GM23338 (cell line): ENCODE data around the gene KCTD3. TPM values are rescaled to one million over a fixed set of nuclear protein-coding genes. Genes with fewer than 3 reads are reported as not detected.

Experiments
- ATAC-seq: fragments of 200-7000 bp; cut with Tn5 transposase; 3 replicates; pipeline ENCODE4 v1.9.1; 2020
- DNase-seq: peaks from one replicate; pipeline ENCODE4 v3.0.0-alpha.2; 2015; ENCODE audit warnings: low spot score
- H2AFZ ChIP-seq: fragments of 200-600 bp; sonication (generic); 2 replicates; pipeline ENCODE4 v1.8.0; 2016; ENCODE audit warnings: antibody characterized with exemption, mild to moderate bottlenecking, moderate library complexity
- H3F3A ChIP-seq: fragments of 200-600 bp; sonication (generic); replicated peaks from 2 replicates; pipeline ENCODE4 v1.8.0; 2017; ENCODE audit warnings: antibody characterized with exemption, mixed run types, low read depth
- H3K27ac ChIP-seq: fragments of 200-600 bp; sonication (generic); 2 replicates; pipeline ENCODE4 v1.6.1; 2016; ENCODE audit warnings: low read depth
- H3K27me3 ChIP-seq: fragments of 200-600 bp; sonication (generic); 2 replicates; pipeline ENCODE4 v1.8.0; 2016; ENCODE audit warnings: mild to moderate bottlenecking, mixed run types, moderate library complexity; ENCODE audit not compliant: insufficient read depth
- H3K36me3 ChIP-seq: fragments of 200-600 bp; sonication (generic); 2 replicates; pipeline ENCODE4 v1.8.0; 2016; ENCODE audit warnings: mild to moderate bottlenecking; ENCODE audit not compliant: insufficient read depth
- H3K4me1 ChIP-seq: fragments of 200-600 bp; sonication (generic); 2 replicates; pipeline ENCODE4 v1.8.0; 2016; ENCODE audit warnings: mild to moderate bottlenecking, moderate library complexity; ENCODE audit not compliant: insufficient read depth
- H3K4me2 ChIP-seq: fragments of 200-600 bp; sonication (generic); 2 replicates; pipeline ENCODE4 v1.7.1; 2017; ENCODE audit warnings: mixed run types
- H3K4me3 ChIP-seq: fragments of 200-600 bp; sonication (generic); 2 replicates; pipeline ENCODE4 v1.6.1; 2016; ENCODE audit warnings: mixed run types
- H3K79me2 ChIP-seq: fragments of 200-600 bp; sonication (generic); replicated peaks from 2 replicates; pipeline ENCODE4 v1.8.0; 2017; ENCODE audit warnings: mild to moderate bottlenecking; ENCODE audit not compliant: insufficient read depth
- H3K9me2 ChIP-seq: fragments of 200-600 bp; sonication (generic); 2 replicates; pipeline ENCODE4 v1.8.0; 2017; ENCODE audit not compliant: insufficient read depth
- H4K20me1 ChIP-seq: fragments of 200-600 bp; sonication (generic); replicated peaks from 2 replicates; pipeline ENCODE4 v1.8.0; 2017; ENCODE audit warnings: mild to moderate bottlenecking; ENCODE audit not compliant: insufficient read depth
- H3K27ac Mint-ChIP-seq: 2 replicates; pipeline ENCODE4 v1.8.0; 2020; ENCODE audit warnings: inconsistent platforms, mild to moderate bottlenecking, moderate library complexity, mixed read lengths
- H3K27me3 Mint-ChIP-seq: 3 replicates; pipeline ENCODE4 v1.8.0; 2022; ENCODE audit warnings: low read depth, mild to moderate bottlenecking, moderate library complexity, mixed read lengths, inconsistent platforms; ENCODE audit not compliant: insufficient read depth, poor library complexity
- H3K36me3 Mint-ChIP-seq: 3 replicates; pipeline ENCODE4 v1.8.0; 2021; ENCODE audit warnings: low read depth, mild to moderate bottlenecking, inconsistent platforms, moderate library complexity, mixed read lengths
- H3K4me1 Mint-ChIP-seq: 3 replicates; pipeline ENCODE4 v1.8.0; 2020; ENCODE audit warnings: mild to moderate bottlenecking, inconsistent platforms, mixed read lengths
- H3K4me3 Mint-ChIP-seq: 3 replicates; pipeline ENCODE4 v1.8.0; 2021; ENCODE audit warnings: moderate library complexity, mild to moderate bottlenecking, inconsistent platforms, mixed read lengths
- H3K9me3 Mint-ChIP-seq: 3 replicates; pipeline ENCODE4 v1.8.0; 2020; ENCODE audit warnings: moderate library complexity, mild to moderate bottlenecking, inconsistent platforms, mixed read lengths
- CREB1 ChIP-seq: fragments of 250-450 bp; sonication (Bioruptor Pico); IDR thresholded peaks from 2 replicates; pipeline ENCODE4 v1.5.0; 2020; ENCODE audit warnings: low read depth, mild to moderate bottlenecking, moderate library complexity
- EZH2 ChIP-seq: fragments of 200-600 bp; sonication (generic); IDR thresholded peaks from one replicate; pipeline ENCODE4 v1.8.0; 2017; ENCODE audit warnings: antibody characterized with exemption, mild to moderate bottlenecking, low read depth; ENCODE audit not compliant: unreplicated experiment
- EZH2phosphoT487 ChIP-seq: fragments of 200-600 bp; sonication (generic); IDR thresholded peaks from one replicate; pipeline ENCODE4 v1.8.1; 2018; ENCODE audit warnings: antibody characterized with exemption; ENCODE audit not compliant: unreplicated experiment
- JUNB ChIP-seq: IDR thresholded peaks from one replicate; pipeline ENCODE4 v1.6.1; 2016; ENCODE audit warnings: antibody characterized with exemption; ENCODE audit not compliant: unreplicated experiment
- NANOG ChIP-seq: IDR thresholded peaks from 2 replicates; pipeline ENCODE4 v1.6.1; 2016; ENCODE audit warnings: antibody characterized with exemption, borderline replicate concordance
- POLR2AphosphoS5 ChIP-seq: IDR thresholded peaks from 2 replicates; pipeline ENCODE4 v1.6.1; 2016; ENCODE audit warnings: antibody characterized with exemption, low read depth
- STAT1 ChIP-seq: IDR thresholded peaks from one replicate; pipeline ENCODE4 v1.6.1; 2016; ENCODE audit warnings: antibody characterized with exemption; ENCODE audit not compliant: unreplicated experiment
- ZNF114 ChIP-seq: fragments of 250-450 bp; sonication (Bioruptor Pico); IDR thresholded peaks from 2 replicates; pipeline ENCODE4 v1.5.0; 2020; ENCODE audit warnings: mild to moderate bottlenecking, moderate library complexity
- ZNF331 ChIP-seq: fragments of 250-450 bp; sonication (Bioruptor Pico); IDR thresholded peaks from 2 replicates; pipeline ENCODE4 v1.5.0; 2020; ENCODE audit warnings: low read depth, mild to moderate bottlenecking, moderate library complexity
- ZNF462 ChIP-seq: fragments of 250-450 bp; sonication (Bioruptor Pico); IDR thresholded peaks from 2 replicates; pipeline ENCODE4 v1.5.0; 2020; ENCODE audit warnings: mild to moderate bottlenecking, moderate library complexity
- polyA plus RNA-seq: library from polyadenylated mRNA; unstranded; fragments of >200 nt; fragmentation: Nextera tagmentation; extraction: Ambion mirVana; gene quantifications from 2 replicates; pipeline ENCODE4 v1.2.1, GENCODE V29; 2016
- total RNA-seq: library from RNA; depleted of rRNA; stranded (reverse); fragments of >200 nt; shearing (Covaris generic); gene quantifications from 2 replicates; pipeline ENCODE4 v1.2.3, GENCODE V29; 2014
- TF ChIP-seq, protein P1 (sequence below), 2 experiments: fragments of 200-600 bp in 1 of 2; sonication (generic) in 1 of 2; conservative IDR thresholded peaks; 2 replicates each; pipeline versions ENCODE4 v1.5.1 to v1.6.1; 2016 to 2017; ENCODE audit warnings: antibody characterized with exemption in 2 of 2, low read depth in 2 of 2, mild to moderate bottlenecking in 2 of 2, moderate library complexity in 1 of 2
- TF ChIP-seq, protein P2 (sequence below): IDR thresholded peaks from 2 replicates; pipeline ENCODE4 v1.6.1; 2016; ENCODE audit warnings: antibody characterized with exemption
- TF ChIP-seq, protein P3 (sequence below): IDR thresholded peaks from one replicate; pipeline ENCODE4 v1.6.1; 2018; ENCODE audit warnings: antibody characterized with exemption; ENCODE audit not compliant: unreplicated experiment

KCTD3 gene
- total and polyA plus RNA-seq, 2 experiments from 2014 or later, result 29.4 to 60.3 TPM

DNA sequence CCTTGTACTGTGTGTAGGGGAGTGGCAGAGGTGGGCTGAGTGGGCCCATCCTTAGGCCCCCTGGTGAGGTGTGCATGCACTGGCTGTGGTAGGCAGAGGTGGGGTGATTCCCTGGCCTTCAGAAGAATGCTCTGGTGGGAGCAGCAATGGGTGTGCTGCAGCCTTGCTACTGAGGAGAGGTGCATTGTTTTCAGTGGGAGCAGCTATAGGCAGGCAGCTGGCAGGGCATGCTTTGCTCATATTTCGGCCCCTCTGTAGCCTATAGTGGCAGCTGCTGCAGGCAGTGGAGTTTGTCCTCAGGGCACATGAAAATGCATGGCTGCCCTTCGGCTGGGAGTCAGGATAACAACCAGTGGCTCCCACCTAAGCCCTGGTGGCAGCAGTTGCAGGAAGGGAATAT is 10.1 kb upstream of the KCTD3 start:
- H3K79me2 ChIP-seq, result no peaks in the 10 kb centered on the region
- Mint-ChIP-seq H3K9me3 (0 out of 3 replicates have a peak, but pooled peaks cover 2% of the 10 kb centered on the region), H3K27ac (peak overlapping the region; percentile 72; the same call in 1 of the 2 replicates), H3K36me3 (no peaks in the 10 kb centered on the region), H3K4me3 (no peak overlapping the region), H3K27me3 (no peaks in the 10 kb centered on the region), H3K4me1 (no peaks in the 10 kb centered on the region)
- no peak overlapping the region for H3K4me3 ChIP-seq
- H3K27ac ChIP-seq, result no peak overlapping the region
- no peaks in the 10 kb centered on the region for H3K36me3 ChIP-seq
- H4K20me1 ChIP-seq, result no peaks in the 10 kb centered on the region
- DNase-seq, result no peak
- no peak for TF ChIP-seq ZNF462 (CRISPR knock-in tag)
- TF ChIP-seq, protein P1, sequence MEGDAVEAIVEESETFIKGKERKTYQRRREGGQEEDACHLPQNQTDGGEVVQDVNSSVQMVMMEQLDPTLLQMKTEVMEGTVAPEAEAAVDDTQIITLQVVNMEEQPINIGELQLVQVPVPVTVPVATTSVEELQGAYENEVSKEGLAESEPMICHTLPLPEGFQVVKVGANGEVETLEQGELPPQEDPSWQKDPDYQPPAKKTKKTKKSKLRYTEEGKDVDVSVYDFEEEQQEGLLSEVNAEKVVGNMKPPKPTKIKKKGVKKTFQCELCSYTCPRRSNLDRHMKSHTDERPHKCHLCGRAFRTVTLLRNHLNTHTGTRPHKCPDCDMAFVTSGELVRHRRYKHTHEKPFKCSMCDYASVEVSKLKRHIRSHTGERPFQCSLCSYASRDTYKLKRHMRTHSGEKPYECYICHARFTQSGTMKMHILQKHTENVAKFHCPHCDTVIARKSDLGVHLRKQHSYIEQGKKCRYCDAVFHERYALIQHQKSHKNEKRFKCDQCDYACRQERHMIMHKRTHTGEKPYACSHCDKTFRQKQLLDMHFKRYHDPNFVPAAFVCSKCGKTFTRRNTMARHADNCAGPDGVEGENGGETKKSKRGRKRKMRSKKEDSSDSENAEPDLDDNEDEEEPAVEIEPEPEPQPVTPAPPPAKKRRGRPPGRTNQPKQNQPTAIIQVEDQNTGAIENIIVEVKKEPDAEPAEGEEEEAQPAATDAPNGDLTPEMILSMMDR (conservative IDR thresholded peaks at IDR 0.05; ENCODE audit: low read depth in 2 of 2), result no peak
- no peak for TF ChIP-seq JUNB
- TF ChIP-seq, protein P2, sequence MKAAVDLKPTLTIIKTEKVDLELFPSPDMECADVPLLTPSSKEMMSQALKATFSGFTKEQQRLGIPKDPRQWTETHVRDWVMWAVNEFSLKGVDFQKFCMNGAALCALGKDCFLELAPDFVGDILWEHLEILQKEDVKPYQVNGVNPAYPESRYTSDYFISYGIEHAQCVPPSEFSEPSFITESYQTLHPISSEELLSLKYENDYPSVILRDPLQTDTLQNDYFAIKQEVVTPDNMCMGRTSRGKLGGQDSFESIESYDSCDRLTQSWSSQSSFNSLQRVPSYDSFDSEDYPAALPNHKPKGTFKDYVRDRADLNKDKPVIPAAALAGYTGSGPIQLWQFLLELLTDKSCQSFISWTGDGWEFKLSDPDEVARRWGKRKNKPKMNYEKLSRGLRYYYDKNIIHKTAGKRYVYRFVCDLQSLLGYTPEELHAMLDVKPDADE, result no peak
- TF ChIP-seq NANOG, result no peak
- no peak for TF ChIP-seq ZNF331 (CRISPR knock-in tag)
- no peak for TF ChIP-seq CREB1
- no peak for TF ChIP-seq ZNF114 (CRISPR knock-in tag)
- no peak for TF ChIP-seq POLR2AphosphoS5
- TF ChIP-seq STAT1, result no peak
- TF ChIP-seq, protein P3, sequence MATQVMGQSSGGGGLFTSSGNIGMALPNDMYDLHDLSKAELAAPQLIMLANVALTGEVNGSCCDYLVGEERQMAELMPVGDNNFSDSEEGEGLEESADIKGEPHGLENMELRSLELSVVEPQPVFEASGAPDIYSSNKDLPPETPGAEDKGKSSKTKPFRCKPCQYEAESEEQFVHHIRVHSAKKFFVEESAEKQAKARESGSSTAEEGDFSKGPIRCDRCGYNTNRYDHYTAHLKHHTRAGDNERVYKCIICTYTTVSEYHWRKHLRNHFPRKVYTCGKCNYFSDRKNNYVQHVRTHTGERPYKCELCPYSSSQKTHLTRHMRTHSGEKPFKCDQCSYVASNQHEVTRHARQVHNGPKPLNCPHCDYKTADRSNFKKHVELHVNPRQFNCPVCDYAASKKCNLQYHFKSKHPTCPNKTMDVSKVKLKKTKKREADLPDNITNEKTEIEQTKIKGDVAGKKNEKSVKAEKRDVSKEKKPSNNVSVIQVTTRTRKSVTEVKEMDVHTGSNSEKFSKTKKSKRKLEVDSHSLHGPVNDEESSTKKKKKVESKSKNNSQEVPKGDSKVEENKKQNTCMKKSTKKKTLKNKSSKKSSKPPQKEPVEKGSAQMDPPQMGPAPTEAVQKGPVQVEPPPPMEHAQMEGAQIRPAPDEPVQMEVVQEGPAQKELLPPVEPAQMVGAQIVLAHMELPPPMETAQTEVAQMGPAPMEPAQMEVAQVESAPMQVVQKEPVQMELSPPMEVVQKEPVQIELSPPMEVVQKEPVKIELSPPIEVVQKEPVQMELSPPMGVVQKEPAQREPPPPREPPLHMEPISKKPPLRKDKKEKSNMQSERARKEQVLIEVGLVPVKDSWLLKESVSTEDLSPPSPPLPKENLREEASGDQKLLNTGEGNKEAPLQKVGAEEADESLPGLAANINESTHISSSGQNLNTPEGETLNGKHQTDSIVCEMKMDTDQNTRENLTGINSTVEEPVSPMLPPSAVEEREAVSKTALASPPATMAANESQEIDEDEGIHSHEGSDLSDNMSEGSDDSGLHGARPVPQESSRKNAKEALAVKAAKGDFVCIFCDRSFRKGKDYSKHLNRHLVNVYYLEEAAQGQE, result no peak
- no peak for TF ChIP-seq EZH2phosphoT487
- TF ChIP-seq EZH2, result no peak
- no peaks in the 10 kb centered on the region for H3K4me1 ChIP-seq
- H2AFZ ChIP-seq, result peak overlapping the region; percentile 90
- no peak for ATAC-seq
- no peaks in the 10 kb centered on the region for H3F3A ChIP-seq
- H3K27me3 ChIP-seq, result no peaks in the 10 kb centered on the region
- no peaks in the 10 kb centered on the region for H3K9me2 ChIP-seq
- H3K4me2 ChIP-seq, result no peak overlapping the region
